ENCODE results near the gene STYK1. TPM values are rescaled to one million over a fixed set of nuclear protein-coding genes. Genes with fewer than 3 reads are reported as not detected.

The STYK1 gene
- total RNA-seq, 1 donor from 2014 or later, result 0.21 TPM

DNA sequence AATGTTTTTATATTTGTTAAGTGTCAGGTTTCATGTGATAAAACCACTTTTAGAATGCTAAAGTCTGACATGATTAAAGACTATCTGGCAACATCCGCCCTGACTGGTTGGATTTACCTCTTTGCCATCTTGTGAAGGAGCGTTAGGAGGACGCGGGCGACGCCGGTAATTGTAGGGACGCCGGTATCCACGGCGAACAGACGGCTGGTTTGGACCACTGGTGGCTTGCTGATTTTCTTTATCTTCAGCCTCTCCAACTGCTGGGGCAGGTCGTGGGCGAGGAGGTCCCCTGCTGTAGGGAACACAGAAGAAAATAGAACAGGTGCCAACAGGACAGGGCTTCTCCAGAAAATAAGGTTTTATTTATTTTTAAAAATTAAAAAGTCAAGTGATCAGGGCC is 28.0 kb upstream of the STYK1 start:
- no peak for DNase-seq (ENCODE audit: low spot score in 2 of 2)
- Histone ChIP-seq H3K27me3 (no peaks in the 10 kb centered on the region), H3K36me3 (peaks cover 46 to 90% of the 10 kb centered on the region in 2 donors), H3K9me3 (no peaks in the 10 kb centered on the region), H3K4me1 (peaks cover 0 to 10% of the 10 kb centered on the region in 2 donors), H3K4me3 (no peak overlapping the region), H3K27ac (no peak overlapping the region)
- TF ChIP-seq CTCF (IDR thresholded peaks at IDR 0.05), result no peak
- intact Hi-C loops (cut with DNase I), result no loop called here

DNA sequence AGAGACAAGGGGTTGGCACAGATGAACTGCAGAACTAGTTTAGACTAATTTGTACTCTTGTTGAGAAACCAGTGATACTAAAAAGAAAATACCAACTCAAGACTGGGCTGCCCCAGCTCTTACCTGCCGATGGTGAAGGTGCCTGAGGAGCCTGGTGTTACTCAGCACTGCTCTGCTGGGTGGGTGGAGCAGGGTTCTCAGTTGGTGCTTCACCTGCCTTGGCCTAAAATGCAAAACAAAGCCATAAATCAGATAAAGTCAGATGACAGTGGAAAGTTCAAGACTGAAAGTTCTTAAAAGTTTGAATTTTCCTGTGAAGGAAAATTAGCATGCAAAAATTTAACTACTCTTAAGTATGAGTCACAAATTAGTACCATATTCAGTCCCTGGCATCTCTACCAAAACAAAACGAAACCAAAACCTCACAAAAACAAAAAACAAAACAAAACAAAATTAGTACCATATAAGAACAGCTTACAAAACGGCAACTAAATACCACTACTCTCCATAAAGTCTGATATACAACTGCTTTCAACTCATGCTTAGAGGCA is 27.4 kb upstream of the STYK1 start:
- Histone ChIP-seq H3K4me1 (peaks cover 0 to 10% of the 10 kb centered on the region in 2 donors), H3K27ac (no peak overlapping the region), H3K27me3 (no peaks in the 10 kb centered on the region), H3K9me3 (no peaks in the 10 kb centered on the region), H3K4me3 (no peak overlapping the region), H3K36me3 (peaks cover 46 to 86% of the 10 kb centered on the region in 2 donors)
- intact Hi-C loops (cut with DNase I), result no loop called here
- TF ChIP-seq CTCF (IDR thresholded peaks at IDR 0.05), result no peak
- DNase-seq (ENCODE audit: low spot score in 2 of 2), result no peak

- H3K9me3 ChIP-seq, result no peaks in the 10 kb centered on the region
- TF ChIP-seq CTCF (IDR thresholded peaks at IDR 0.05), result no peak
- H3K36me3 ChIP-seq, result peaks cover 46 to 87% of the 10 kb centered on the region in 2 donors
- no peak overlapping the region for H3K27ac ChIP-seq
- H3K4me3 ChIP-seq, result no peak overlapping the region
- peaks cover 0 to 5% of the 10 kb centered on the region in 2 donors for H3K4me1 ChIP-seq
- intact Hi-C loops (cut with DNase I), result no loop called here
- DNase-seq (ENCODE audit: low spot score in 2 of 2), result no peak
- no peaks in the 10 kb centered on the region for H3K27me3 ChIP-seq
These were observed 26.7 kb upstream of the STYK1 start for GRCh38 chr12:10700581-10700980.

DNA sequence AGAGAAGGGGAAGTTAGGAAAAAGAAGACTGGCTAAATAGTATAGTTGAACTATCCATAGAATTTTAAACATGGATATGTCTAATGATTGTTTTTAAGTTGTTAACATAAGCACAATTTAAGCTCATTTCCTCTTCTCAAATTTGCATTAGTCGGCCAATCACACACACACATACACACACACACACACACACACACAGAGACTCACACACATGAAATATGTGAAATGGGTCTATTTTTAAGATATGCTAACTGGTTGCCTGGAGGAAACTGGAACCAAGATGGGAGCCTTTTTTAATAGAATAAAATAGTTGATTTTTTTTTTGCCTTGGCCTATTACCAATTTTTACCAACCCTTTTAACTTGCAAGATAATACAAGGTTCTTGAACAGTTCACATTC is 24.0 kb upstream of the STYK1 start:
- TF ChIP-seq CTCF (IDR thresholded peaks at IDR 0.05), result no peak
- Histone ChIP-seq H3K36me3 (peaks cover 35 to 75% of the 10 kb centered on the region in 2 donors), H3K27ac (no peak overlapping the region), H3K4me3 (no peak overlapping the region), H3K9me3 (no peaks in the 10 kb centered on the region), H3K4me1 (no peaks in the 10 kb centered on the region), H3K27me3 (no peaks in the 10 kb centered on the region)
- intact Hi-C loops (cut with DNase I), result no loop called here
- no peak for DNase-seq (ENCODE audit: low spot score in 2 of 2)

DNA sequence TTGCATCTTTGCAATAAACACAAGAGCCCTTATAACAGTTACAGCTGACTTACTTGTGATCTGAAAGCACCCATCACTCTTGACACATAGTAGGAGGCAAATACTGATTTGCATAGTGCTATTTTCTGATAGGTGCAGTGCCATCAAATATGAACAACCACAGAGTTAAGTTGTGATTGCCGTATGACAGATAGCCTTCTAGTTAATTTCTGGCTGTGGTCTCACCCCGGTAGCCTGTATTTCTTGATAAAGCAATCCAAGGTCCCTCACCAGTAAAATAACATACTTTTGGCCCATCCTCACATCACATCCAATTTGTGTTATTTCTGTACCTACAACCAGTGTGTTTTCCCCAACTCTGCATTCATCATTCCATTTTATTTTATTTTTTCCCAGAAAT is 23.3 kb upstream of the STYK1 start:
- Histone ChIP-seq H3K4me1 (no peaks in the 10 kb centered on the region), H3K4me3 (no peak overlapping the region), H3K36me3 (peaks cover 34 to 68% of the 10 kb centered on the region in 2 donors), H3K27me3 (no peaks in the 10 kb centered on the region), H3K27ac (no peak overlapping the region), H3K9me3 (no peaks in the 10 kb centered on the region)
- intact Hi-C loops (cut with DNase I), result no loop called here
- DNase-seq (ENCODE audit: low spot score in 2 of 2), result no peak
- TF ChIP-seq CTCF (IDR thresholded peaks at IDR 0.05), result no peak

DNA sequence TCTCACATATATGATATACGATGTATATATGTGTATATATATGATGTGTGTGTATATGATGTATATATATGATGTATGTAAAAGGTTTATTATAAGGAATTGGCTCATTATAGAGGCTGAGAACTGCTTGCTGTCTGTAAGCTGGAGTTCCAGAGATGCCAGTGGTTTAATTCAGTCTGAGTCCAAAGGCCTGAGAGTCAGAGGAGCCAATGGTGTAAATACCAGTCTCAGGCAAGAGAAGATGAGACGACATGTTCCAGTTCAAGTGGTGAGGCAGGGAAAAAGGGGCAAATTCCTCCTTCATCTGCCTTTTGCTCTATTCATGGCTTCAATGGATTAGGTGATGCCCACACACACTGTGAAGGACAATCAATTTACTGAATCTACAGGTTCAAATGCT is 17.1 kb upstream of the STYK1 start:
- intact Hi-C loops (cut with DNase I), result no loop called here

More for the DNA sequence above, 17.1 kb upstream of the STYK1 start:
- no peak for DNase-seq (ENCODE audit: low spot score in 2 of 2)
- no peaks in the 10 kb centered on the region for H3K4me1 ChIP-seq
- H3K27me3 ChIP-seq, result no peaks in the 10 kb centered on the region
- H3K9me3 ChIP-seq, result no peaks in the 10 kb centered on the region
- H3K36me3 ChIP-seq, result peaks cover 0 to 14% of the 10 kb centered on the region in 2 donors
- TF ChIP-seq CTCF (IDR thresholded peaks at IDR 0.05), result no peak
- no peak overlapping the region for H3K4me3 ChIP-seq
- H3K27ac ChIP-seq, result no peak overlapping the region
